ENCODE data around the gene DMD.
"Not testable (repeated sequence)": the region's sequence is repeated elsewhere in the genome, so short reads cannot be mapped to it uniquely, and the experiment has no call there.

DMD gene

DNA sequence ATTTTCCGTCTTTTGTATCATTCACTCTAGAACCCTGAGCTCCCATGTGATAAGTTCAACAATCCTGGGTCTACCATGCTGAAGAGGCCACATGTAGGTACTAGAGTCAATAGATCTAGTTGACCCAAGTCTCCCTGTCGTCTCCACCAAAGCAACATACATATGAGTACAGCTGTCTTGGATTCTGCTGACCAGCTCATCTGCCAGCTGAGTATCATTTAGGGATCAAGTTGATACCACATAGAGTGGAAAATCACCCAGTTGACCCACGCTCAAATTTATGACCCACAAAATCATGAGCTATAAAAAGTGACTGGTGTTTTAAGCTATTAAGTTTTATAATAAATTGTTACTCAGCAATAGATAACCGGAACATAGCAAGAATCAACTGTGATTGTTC is 61.8 kb downstream of the DMD start:
- DNase-seq = no peak

- DNase-seq = no peak
These were observed 62.3 kb downstream of the DMD start for GRCh38 chrX:33149085-33149484.

GRCh38 chrX:33142331-33142730 is 69.0 kb downstream of the DMD start:
- no peak for DNase-seq

DNA sequence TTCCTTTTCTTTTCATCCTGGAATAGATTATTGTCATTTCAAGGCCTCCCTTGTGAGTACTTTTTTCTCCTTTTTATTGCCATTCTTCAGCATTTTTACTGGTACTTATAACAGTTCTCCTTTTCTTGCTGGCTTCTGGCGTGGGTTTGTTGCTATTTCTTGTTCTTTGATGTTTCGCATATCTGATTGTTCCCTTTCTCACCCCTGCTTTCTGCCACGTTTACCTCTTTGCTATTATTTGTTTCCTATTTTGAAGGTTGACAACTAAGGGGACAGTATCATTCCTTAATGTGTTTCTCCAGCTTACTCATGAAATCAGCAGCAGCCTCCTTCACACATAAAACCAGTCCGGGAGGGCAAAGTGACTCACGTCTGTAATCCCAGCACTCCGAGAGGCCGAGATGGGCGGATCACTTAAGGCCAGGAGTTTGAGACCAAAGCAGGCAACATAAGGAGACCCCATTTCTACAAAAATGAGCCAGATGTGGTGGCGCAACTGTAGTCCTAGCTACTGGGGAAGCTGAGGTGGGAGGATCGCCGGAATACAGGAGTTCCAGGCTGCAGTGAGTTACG is 72.6 kb downstream of the DMD start:
- DNase-seq = no peak

DNA sequence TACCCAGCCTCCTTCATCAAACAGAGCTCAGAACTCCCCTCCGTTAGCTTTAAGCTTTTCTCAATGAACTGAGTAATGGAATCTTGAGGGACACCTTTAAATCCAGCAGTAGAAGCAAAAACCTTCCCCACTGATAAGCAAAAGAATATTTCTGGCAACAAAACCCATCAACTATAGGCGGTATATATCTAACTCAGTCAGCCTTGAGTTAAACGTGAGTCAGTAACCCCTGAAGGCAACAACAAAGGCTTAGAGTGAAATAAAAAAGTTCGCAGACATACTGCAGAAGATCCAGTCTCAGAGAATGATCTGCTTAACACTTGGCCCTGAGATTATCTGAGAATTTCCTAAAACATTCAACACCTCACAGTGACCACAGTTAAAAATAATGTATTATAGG is 77.2 kb downstream of the DMD start:
- no peak for DNase-seq

DNA sequence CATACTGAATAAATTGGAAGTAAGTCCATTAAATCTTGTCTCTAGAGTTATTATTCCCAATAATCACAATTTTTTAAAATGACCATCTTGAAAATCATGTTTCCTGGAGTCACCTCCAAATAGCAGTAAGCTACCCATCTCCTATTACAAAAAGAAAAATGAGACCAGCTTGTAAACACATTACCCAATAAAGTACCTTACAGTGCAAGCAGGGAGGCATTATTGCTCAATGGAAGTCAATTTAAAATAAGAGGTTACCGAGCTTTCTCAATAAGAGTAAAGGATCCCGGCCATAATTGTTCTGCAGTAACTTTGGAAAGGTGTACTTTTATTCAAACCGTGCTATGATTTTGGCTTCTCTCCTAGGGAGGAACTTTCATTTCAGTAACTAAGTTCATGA is 78.0 kb downstream of the DMD start:
- no peak for DNase-seq

DNA sequence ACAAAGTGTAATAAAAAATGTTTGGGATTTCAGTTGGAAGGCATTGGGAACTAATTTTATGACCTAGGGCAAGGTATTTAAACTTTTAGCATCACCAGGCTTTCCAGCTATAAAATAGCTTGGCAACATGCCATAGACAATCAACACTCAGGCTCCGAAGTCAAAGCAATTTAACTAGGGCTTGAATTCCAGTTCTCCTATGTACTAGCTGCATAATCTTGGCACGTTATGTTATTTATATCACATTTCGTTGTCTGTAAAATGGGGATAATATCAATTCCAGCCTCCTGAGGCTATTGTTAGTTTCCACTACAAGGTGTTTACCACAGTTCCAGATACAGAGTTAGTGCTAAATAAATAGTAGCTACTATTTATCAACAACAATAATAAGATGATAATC is 78.8 kb downstream of the DMD start:
- DNase-seq = no peak

GRCh38 chrX:33129607-33130006 is 81.7 kb downstream of the DMD start:
- DNase-seq = no peak

DNA sequence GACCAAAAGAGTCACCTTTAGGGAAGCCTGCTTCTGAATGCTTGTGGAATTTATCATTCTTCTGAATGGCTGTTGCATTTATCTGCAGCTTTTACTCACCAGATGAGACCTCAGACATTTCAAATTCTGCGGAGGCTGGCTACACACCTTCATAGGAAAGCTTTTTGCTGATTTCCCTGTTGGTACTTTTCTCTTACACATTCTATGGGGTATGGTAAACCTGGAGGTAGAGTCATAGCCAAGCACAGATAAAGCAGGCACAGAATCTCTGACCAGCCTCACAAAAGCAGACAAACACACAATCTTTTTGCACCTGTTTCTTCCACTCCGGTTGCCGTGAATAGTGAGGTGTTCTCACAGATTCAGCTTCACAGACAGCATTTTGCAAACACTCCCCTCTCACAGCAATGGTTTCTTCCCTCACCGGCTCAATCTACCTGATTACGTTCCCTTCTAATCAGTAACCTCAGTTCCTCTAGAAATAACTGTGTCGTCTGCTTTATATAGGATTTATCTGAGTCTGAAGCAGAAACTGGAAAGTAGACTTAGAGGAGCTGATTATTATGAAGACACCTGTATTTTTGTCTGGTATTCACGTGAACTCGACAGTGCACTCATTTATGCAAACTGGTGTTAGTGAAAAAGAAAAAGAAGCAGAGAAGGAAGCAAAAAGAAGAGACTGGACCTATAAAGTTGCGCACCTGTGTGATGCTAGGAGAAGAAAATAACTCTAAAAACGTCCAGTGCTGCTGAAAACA is 83.1 kb downstream of the DMD start:
- no peak for DNase-seq

- no peak for DNase-seq
These were observed 84.9 kb downstream of the DMD start for GRCh38 chrX:33126469-33126868.

DNA sequence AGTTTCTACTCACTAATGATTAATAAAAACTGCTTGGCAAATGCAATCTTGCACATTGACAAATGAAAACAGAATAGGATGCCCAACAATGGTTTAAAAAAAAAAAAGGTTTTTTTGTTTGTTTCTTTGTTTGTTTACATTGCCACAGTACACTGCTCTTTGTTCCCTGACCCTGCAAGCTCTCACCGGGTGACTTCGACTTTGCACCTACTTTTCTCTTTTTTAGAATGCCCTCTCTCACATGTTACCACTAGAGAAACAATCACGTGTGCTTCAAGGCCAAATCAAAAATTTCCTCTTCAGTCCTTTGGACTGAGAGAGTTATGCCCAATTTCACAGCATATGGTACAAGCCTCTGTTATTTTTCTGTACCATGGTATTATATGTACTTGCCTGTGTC is 101.5 kb downstream of the DMD start:
- no peak for DNase-seq

DNA sequence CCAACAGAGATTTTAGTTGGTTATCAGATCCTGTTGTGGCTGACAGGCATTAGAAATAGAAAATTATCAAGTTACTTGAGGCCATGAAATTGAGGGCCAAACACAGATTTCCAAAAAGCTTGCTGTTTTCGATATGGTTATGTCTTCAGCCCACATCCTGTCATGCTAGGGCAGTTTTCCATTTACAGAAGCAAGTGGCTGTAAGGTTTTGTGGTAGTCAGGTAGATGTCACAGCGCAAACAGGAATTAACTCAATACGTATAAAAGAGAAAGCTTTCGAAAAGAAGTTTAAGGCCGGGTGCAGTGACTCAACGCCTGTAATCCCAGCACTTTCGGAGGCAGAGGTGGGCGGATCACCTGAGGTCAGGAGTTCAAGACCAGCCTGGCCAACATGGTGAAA is 104.6 kb downstream of the DMD start:
- DNase-seq = no peak

GRCh38 chrX:33095079-33095478 is 116.3 kb downstream of the DMD start:
- no peak for DNase-seq

- DNase-seq = no peak
These were observed 123.9 kb downstream of the DMD start for GRCh38 chrX:33087411-33087810.

- no peak for DNase-seq
These were observed 124.5 kb downstream of the DMD start for GRCh38 chrX:33086886-33087285.

GRCh38 chrX:33082371-33082770 is 129.0 kb downstream of the DMD start:
- no peak for DNase-seq

GRCh38 chrX:33078273-33078672 is 133.1 kb downstream of the DMD start:
- no peak for DNase-seq

DNA sequence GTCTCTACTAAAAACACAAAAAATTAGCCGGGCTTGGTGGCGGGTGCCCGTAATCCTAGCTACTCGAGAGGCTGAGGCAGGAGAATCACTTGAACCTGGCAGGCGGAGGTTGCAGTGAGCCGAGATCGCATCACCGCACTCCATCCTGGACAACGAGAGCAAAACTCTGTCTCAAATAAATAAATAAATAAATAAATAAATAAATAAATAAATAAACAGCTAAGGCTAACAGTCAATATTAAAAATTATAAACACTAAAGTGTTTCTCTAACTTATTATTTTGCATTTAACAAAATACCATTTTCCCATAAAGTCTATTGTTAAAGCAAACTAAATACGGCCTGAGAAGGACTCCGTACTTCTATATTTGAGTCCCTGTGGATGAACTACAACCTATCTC is 137.7 kb downstream of the DMD start:
- DNase-seq = not testable (repeated sequence)

GRCh38 chrX:33065415-33065814 is 145.9 kb downstream of the DMD start:
- no peak for DNase-seq

- no peak for DNase-seq
These were observed 149.3 kb downstream of the DMD start for GRCh38 chrX:33062041-33062440.

DNA sequence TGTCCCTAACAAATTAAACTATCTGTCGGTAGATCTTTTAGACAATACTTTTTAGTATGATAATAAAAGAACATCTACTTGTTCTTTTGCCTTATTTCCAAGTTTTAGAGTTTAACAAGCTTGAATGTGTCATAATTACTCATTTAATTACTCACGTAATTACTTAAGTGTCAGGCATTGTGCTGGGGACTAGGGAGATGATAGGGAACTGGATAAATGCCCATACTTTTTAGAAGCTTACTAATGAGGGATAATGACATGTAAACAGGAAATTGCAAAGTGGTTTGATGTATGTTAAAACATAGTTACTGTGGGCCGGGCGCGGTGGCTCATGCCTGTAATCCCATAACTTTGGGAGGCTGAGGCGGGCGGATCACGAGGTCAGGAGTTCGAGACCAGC is 158.3 kb downstream of the DMD start:
- no peak for DNase-seq

GRCh38 chrX:33045882-33046281 is 165.5 kb downstream of the DMD start:
- no peak for DNase-seq

GRCh38 chrX:33045245-33045644 is 166.1 kb downstream of the DMD start:
- no peak for DNase-seq

- DNase-seq = no peak
These were observed 170.2 kb downstream of the DMD start for GRCh38 chrX:33041141-33041540.

DNA sequence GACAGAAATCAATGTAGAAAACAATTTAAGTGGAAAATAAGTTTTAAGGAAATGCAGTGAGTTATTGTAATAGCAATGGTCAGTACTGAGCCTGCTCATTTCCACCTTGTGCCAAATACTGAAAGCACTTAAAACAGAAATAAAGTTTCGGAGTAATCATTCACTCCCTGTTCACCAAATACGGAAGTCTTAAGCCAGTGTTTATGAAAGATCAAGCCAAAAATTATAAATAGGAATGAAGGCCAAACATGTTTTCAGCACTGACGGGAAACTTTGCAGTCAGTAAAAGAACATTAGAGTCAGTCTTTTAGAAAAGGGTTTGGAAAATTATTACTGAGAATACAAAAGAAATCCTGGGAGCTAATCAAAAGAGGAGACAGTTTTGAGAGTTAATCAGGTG is 178.6 kb downstream of the DMD start:
- no peak for DNase-seq
